ENCODE results near the gene CCDC9. TPM values are rescaled to one million over a fixed set of nuclear protein-coding genes. Genes with fewer than 3 reads are reported as not detected.
A peak's percentile ranks its signal among the peaks of the same experiment; 100 is the strongest.

The CCDC9 gene
- total and polyA plus RNA-seq, 2 of the 13 experiments (the other 11 are each of a cell fraction or from before 2014, with no cell fraction given) = 2.9 to 6.3 TPM

GRCh38 chr19:47273313-47274070 is 17.2 kb downstream of the CCDC9 start (continued):
- 0 out of 2 replicates have a peak, but pooled peaks have one; percentile 73 for TF ChIP-seq ZNF564 (CRISPR knock-in tag; IDR thresholded peaks at IDR 0.05)
- TF ChIP-seq ARNT2 (CRISPR knock-in tag; IDR thresholded peaks at IDR 0.05; ENCODE audit: low read depth) = peak; percentile 63; the same call in 1 of the 2 replicates
- no peak for TF ChIP-seq ZNF18 (CRISPR knock-in tag; IDR thresholded peaks at IDR 0.05; ENCODE audit: insufficient replicate concordance)
- TF ChIP-seq, protein P1, sequence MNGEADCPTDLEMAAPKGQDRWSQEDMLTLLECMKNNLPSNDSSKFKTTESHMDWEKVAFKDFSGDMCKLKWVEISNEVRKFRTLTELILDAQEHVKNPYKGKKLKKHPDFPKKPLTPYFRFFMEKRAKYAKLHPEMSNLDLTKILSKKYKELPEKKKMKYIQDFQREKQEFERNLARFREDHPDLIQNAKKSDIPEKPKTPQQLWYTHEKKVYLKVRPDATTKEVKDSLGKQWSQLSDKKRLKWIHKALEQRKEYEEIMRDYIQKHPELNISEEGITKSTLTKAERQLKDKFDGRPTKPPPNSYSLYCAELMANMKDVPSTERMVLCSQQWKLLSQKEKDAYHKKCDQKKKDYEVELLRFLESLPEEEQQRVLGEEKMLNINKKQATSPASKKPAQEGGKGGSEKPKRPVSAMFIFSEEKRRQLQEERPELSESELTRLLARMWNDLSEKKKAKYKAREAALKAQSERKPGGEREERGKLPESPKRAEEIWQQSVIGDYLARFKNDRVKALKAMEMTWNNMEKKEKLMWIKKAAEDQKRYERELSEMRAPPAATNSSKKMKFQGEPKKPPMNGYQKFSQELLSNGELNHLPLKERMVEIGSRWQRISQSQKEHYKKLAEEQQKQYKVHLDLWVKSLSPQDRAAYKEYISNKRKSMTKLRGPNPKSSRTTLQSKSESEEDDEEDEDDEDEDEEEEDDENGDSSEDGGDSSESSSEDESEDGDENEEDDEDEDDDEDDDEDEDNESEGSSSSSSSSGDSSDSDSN (CRISPR knock-in tag; IDR thresholded peaks at IDR 0.05) = peak; percentile 46; the same call in 1 of the 2 replicates
- TF ChIP-seq ZNF557 (CRISPR knock-in tag; IDR thresholded peaks at IDR 0.05) = 0 out of 2 replicates have a peak, but pooled peaks have one; percentile 17
- TF ChIP-seq ZBTB8A (CRISPR knock-in tag; IDR thresholded peaks at IDR 0.05; ENCODE audit: borderline replicate concordance, low read depth) = no peak
- TF ChIP-seq, protein P2, sequence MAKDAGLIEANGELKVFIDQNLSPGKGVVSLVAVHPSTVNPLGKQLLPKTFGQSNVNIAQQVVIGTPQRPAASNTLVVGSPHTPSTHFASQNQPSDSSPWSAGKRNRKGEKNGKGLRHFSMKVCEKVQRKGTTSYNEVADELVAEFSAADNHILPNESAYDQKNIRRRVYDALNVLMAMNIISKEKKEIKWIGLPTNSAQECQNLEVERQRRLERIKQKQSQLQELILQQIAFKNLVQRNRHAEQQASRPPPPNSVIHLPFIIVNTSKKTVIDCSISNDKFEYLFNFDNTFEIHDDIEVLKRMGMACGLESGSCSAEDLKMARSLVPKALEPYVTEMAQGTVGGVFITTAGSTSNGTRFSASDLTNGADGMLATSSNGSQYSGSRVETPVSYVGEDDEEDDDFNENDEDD (CRISPR knock-in tag; IDR thresholded peaks at IDR 0.05; ENCODE audit: borderline replicate concordance) = no peak
- no peak; the same call in 1 of the 2 replicates for TF ChIP-seq ZNF672 (CRISPR knock-in tag; IDR thresholded peaks at IDR 0.05)
- TF ChIP-seq ZSCAN21 (CRISPR knock-in tag; IDR thresholded peaks at IDR 0.05; ENCODE audit: borderline replicate concordance) = peak; percentile 53; the same call in 1 of the 2 replicates
- TF ChIP-seq AHR (CRISPR knock-in tag; IDR thresholded peaks at IDR 0.05) = no peak
- no peak for TF ChIP-seq ZNF761 (CRISPR knock-in tag; conservative IDR thresholded peaks at IDR 0.05)
- no peak for TF ChIP-seq TP53 (CRISPR knock-in tag; conservative IDR thresholded peaks at IDR 0.05)
- 0 out of 2 replicates have a peak, but pooled peaks have one; percentile 24 for TF ChIP-seq NKX3-1 (CRISPR knock-in tag; IDR thresholded peaks at IDR 0.05)
- TF ChIP-seq ZBTB20 (CRISPR knock-in tag; IDR thresholded peaks at IDR 0.05; ENCODE audit: borderline replicate concordance, low read depth) = no peak
- TF ChIP-seq CBFB (CRISPR knock-in tag; IDR thresholded peaks at IDR 0.05) = peak; percentile 68; the same call in 1 of the 2 replicates
- TF ChIP-seq NRL (CRISPR knock-in tag; IDR thresholded peaks at IDR 0.05; ENCODE audit: borderline replicate concordance) = no peak; the same call in 1 of the 2 replicates
- peak; percentile 83; the same call in 1 of the 2 replicates for TF ChIP-seq EED (CRISPR knock-in tag; IDR thresholded peaks at IDR 0.05)
- no peak for TF ChIP-seq PRMT3 (CRISPR knock-in tag; IDR thresholded peaks at IDR 0.05; ENCODE audit: borderline replicate concordance, low read depth)
- TF ChIP-seq FOSL1 (CRISPR knock-in tag; IDR thresholded peaks at IDR 0.05; ENCODE audit: borderline replicate concordance) = no peak
- TF ChIP-seq ARHGAP35 (CRISPR knock-in tag; IDR thresholded peaks at IDR 0.05; ENCODE audit: borderline replicate concordance) = peak; percentile 54; the same call in 1 of the 2 replicates
- TF ChIP-seq ZNF839 (CRISPR knock-in tag; IDR thresholded peaks at IDR 0.05; ENCODE audit: borderline replicate concordance) = peak; percentile 72; the same call in 1 of the 2 replicates
